ENCODE data around the gene FABP3. TPM values are rescaled to one million over a fixed set of nuclear protein-coding genes. Genes with fewer than 3 reads are reported as not detected.

The FABP3 gene
- total RNA-seq, 2 experiments from 2014 or later, result not detected

DNA sequence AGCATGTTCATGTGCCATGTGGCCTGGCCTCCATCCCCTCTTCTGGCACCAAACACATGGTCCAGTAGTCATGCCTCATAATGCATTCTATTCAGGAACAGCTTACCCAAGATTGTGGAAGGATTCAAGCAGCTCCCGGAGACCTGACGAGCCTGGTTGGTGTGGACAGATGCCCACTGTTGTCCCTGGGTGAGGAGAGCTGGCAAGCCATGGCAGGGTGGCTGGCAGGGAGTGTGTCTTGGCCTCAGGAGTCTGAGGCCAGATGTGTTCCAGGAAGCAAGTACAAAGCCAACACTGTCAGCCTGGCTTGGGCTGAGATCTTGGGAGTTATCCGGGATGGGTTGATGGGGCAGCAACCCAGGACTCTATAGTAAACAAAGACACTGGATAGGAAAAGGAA, 7.3 kb upstream of the FABP3 start:
- H3K9me2 ChIP-seq (ENCODE audit: insufficient read depth, low read length), result no peaks in the 10 kb centered on the region
- no peaks in the 10 kb centered on the region for H3K9me3 ChIP-seq (ENCODE audit: low read length)
- H3K79me2 ChIP-seq (ENCODE audit: insufficient read depth, low read depth, low read length), result no peaks in the 10 kb centered on the region
- POLR2A ChIA-PET, result interaction anchor here (0.9 kb wide), 1 partner anchor 9 kb away, joined by 3 read pairs; no protein-coding TSS in a partner anchor
- BruUV-seq (replicated peaks), result no TSS peak
- no peak for DNase-seq (ENCODE audit: low spot score)
- TF ChIP-seq EZH2phosphoT487 (IDR thresholded peaks at IDR 0.05; ENCODE audit: borderline replicate concordance, low read depth, low read length), result no peak
- TF ChIP-seq, protein P1, sequence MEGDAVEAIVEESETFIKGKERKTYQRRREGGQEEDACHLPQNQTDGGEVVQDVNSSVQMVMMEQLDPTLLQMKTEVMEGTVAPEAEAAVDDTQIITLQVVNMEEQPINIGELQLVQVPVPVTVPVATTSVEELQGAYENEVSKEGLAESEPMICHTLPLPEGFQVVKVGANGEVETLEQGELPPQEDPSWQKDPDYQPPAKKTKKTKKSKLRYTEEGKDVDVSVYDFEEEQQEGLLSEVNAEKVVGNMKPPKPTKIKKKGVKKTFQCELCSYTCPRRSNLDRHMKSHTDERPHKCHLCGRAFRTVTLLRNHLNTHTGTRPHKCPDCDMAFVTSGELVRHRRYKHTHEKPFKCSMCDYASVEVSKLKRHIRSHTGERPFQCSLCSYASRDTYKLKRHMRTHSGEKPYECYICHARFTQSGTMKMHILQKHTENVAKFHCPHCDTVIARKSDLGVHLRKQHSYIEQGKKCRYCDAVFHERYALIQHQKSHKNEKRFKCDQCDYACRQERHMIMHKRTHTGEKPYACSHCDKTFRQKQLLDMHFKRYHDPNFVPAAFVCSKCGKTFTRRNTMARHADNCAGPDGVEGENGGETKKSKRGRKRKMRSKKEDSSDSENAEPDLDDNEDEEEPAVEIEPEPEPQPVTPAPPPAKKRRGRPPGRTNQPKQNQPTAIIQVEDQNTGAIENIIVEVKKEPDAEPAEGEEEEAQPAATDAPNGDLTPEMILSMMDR (conservative IDR thresholded peaks at IDR 0.05; ENCODE audit: low read length), result no peak
- H3K4me2 ChIP-seq (ENCODE audit: low read length), result no peak overlapping the region
- no peak overlapping the region for H3K4me3 ChIP-seq (ENCODE audit: low read depth, low read length, poor library complexity, severe bottlenecking)
- H3K36me3 ChIP-seq (ENCODE audit: insufficient read depth, low read length), result no peaks in the 10 kb centered on the region
- no peaks in the 10 kb centered on the region for H3K4me1 ChIP-seq (ENCODE audit: insufficient read depth, low read length, poor library complexity, severe bottlenecking)
- H2AFZ ChIP-seq (ENCODE audit: low read length), result no peak overlapping the region
- intact Hi-C loops (cut with micrococcal nuclease; ENCODE audit: unreplicated experiment), result no loop called here
- CTCF ChIA-PET (ENCODE audit: unreplicated experiment), result interaction anchor here (0.6 kb wide), 1 partner anchor 140 kb away, joined by 4 read pairs; no protein-coding TSS in a partner anchor
- H3K27ac ChIP-seq (ENCODE audit: low read depth, low read length, poor library complexity, severe bottlenecking), result no peak overlapping the region
- H4K20me1 ChIP-seq (ENCODE audit: insufficient read depth, low read length), result no peaks in the 10 kb centered on the region

DNA sequence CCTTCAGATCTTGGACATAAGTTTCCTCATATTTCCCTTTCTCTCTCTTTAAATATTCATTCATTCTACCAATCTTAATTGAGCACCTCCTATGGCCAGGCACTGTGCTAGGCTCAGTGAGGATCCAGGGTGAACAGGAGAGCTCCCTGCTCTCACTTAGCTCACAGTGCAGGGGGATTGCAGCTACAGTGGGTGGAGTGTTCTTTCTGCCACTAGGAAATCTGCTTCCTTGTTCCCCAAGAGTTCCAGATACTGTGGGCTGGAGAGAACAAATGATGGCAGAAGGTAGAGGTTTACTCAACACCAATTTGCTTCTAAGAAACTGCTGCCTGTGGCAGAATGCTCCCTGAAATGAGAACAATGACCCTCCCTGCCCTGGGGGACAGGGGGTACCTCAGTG, 5.1 kb upstream of the FABP3 start:
- no peaks in the 10 kb centered on the region for H3K4me1 ChIP-seq (ENCODE audit: insufficient read depth, low read length, poor library complexity, severe bottlenecking)
- no peaks in the 10 kb centered on the region for H3K79me2 ChIP-seq (ENCODE audit: insufficient read depth, low read depth, low read length)
- H3K9me3 ChIP-seq (ENCODE audit: low read length), result no peaks in the 10 kb centered on the region
- TF ChIP-seq, protein P1 (conservative IDR thresholded peaks at IDR 0.05; ENCODE audit: low read length), result no peak
- no peak for TF ChIP-seq EZH2phosphoT487 (IDR thresholded peaks at IDR 0.05; ENCODE audit: borderline replicate concordance, low read depth, low read length)
- no peak overlapping the region for H2AFZ ChIP-seq (ENCODE audit: low read length)
- H3K36me3 ChIP-seq (ENCODE audit: insufficient read depth, low read length), result no peaks in the 10 kb centered on the region
- no peak overlapping the region for H3K27ac ChIP-seq (ENCODE audit: low read depth, low read length, poor library complexity, severe bottlenecking)
- DNase-seq (ENCODE audit: low spot score), result no peak
- H4K20me1 ChIP-seq (ENCODE audit: insufficient read depth, low read length), result no peaks in the 10 kb centered on the region
- no peaks in the 10 kb centered on the region for H3K9me2 ChIP-seq (ENCODE audit: insufficient read depth, low read length)
- CTCF ChIA-PET (ENCODE audit: unreplicated experiment), result no interaction called here
- POLR2A ChIA-PET, result no interaction called here
- no peak overlapping the region for H3K4me3 ChIP-seq (ENCODE audit: low read depth, low read length, poor library complexity, severe bottlenecking)
- intact Hi-C loops (cut with micrococcal nuclease; ENCODE audit: unreplicated experiment), result no loop called here
- no peak overlapping the region for H3K4me2 ChIP-seq (ENCODE audit: low read length)
- no TSS peak for BruUV-seq (replicated peaks)

DNA sequence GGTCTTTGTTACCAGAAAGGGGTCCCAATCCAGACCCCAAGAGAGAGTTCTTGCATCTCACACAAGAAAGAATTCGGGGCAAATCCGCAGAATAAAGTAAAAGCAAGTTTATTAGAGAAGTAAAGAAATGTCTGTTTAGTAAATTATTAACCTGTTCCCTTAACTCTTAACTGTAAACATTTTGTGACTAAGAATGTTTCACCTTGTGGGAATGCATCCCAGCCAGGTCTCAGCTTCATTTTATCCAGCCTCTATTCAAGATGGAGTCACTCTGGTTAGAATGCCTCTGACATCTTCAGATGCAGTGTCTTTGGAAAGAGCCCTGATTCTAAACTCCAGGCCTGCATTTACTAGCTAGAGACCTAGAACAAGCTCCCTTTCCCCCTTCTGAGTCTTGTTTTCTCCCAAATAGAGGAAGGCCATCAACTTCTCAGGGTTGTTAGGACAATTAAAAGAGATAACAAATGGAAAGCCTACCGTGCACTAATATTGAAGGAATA, 4.5 kb upstream of the FABP3 start:
- no TSS peak for BruUV-seq (replicated peaks)
- Histone ChIP-seq H3K36me3 (ENCODE audit: insufficient read depth, low read length) (no peaks in the 10 kb centered on the region), H2AFZ (ENCODE audit: low read length) (no peak overlapping the region), H3K4me1 (ENCODE audit: insufficient read depth, low read length, poor library complexity, severe bottlenecking) (no peaks in the 10 kb centered on the region), H3K79me2 (ENCODE audit: insufficient read depth, low read depth, low read length) (no peaks in the 10 kb centered on the region), H3K4me2 (ENCODE audit: low read length) (no peak overlapping the region), H3K9me2 (ENCODE audit: insufficient read depth, low read length) (no peaks in the 10 kb centered on the region), H3K9me3 (ENCODE audit: low read length) (no peaks in the 10 kb centered on the region), H3K27ac (ENCODE audit: low read depth, low read length, poor library complexity, severe bottlenecking) (no peak overlapping the region), H3K4me3 (ENCODE audit: low read depth, low read length, poor library complexity, severe bottlenecking) (no peak overlapping the region), H4K20me1 (ENCODE audit: insufficient read depth, low read length) (no peaks in the 10 kb centered on the region)
- intact Hi-C loops (cut with micrococcal nuclease; ENCODE audit: unreplicated experiment), result no loop called here
- ChIA-PET POLR2A (interaction anchor here (0.6 kb wide), 2 partner anchors 37 to 1334 kb away, joined by 6 to 8 read pairs; no protein-coding TSS in a partner anchor), CTCF (ENCODE audit: unreplicated experiment) (no interaction called here)
- no peak for DNase-seq (ENCODE audit: low spot score)
- TF ChIP-seq EZH2phosphoT487 (IDR thresholded peaks at IDR 0.05; ENCODE audit: borderline replicate concordance, low read depth, low read length), result no peak
- TF ChIP-seq, protein P1 (conservative IDR thresholded peaks at IDR 0.05; ENCODE audit: low read length), result no peak
